ENCODE results near the gene EPHX1.

DNA sequence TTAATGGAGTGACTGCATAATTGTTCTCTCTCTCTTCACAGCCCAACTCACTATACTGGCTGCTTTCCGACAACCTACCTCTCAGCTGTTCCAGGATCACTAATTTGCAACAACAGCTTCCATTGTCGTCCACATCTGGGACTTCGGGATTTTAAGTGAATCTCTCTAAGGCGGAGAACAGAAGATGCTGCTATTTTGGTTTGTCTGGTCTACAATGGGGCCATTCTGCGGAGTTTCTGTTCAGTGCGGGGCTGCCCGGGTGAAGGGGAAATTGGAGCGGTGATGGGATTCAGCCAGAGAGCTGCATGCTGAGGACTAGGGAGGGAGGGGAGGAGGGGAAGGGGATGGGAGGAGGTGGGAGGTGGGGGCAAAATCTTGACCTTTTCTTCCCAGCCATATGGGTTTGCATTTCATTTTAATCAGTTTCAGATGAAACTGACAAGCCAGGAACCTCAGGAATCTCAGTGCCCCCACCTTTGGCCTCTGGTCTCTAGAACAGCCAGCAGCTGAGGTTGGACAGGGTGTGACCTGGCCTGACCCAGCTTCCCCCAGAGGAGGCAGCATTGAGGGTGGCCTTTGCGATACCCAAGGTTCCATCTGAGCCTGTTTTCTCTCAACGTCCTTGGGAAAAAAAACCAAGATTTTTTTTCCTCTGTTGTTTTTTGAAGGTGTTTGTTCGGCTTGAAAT lies 39.2 kb upstream of the EPHX1 start:
- TF ChIP-seq SUZ12 (IDR thresholded peaks at IDR 0.05; ENCODE audit: extremely low read depth, insufficient read depth, insufficient read length) (no peak), ZNF274 (IDR thresholded peaks at IDR 0.05; ENCODE audit: low read depth, low read length) (no peak)

Measured in NT2/D1 (cell line).